ENCODE measurements around the gene HES6. TPM values are rescaled to one million over a fixed set of nuclear protein-coding genes. Genes with fewer than 3 reads are reported as not detected.

HES6 gene
- total RNA-seq, 1 donor from 2014 or later = 8.6 TPM

DNA sequence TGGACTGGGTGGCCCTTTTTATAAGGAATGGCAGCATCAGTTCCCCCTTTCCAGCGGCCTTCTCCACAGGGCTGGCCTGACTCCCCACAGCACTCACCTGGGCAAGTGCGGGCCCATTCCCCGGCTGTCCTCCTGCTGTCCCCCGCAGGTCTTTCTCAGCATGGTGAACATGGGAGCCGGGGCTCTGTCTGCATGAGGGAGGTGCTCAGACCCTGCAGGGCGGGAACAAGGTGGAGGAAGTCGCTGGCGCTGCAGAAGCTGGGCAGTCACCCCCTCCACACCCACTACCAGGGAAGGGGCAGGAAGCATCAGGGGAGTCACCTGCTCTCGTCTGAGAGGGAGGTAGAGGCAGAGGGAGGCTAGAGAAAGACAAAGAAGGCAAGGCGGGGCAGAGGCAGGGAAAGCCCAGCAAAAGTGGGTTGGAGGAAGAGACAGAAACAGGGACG, 12.2 kb downstream of the HES6 start:
- no peak overlapping the region for H3K27ac ChIP-seq
- TF ChIP-seq POLR2A (IDR thresholded peaks at IDR 0.05) = no peak
- no peak for TF ChIP-seq POLR2AphosphoS5 (IDR thresholded peaks at IDR 0.05; ENCODE audit: insufficient read depth in 1 of 2, low read depth in 1 of 2)
- TF ChIP-seq, protein P1, sequence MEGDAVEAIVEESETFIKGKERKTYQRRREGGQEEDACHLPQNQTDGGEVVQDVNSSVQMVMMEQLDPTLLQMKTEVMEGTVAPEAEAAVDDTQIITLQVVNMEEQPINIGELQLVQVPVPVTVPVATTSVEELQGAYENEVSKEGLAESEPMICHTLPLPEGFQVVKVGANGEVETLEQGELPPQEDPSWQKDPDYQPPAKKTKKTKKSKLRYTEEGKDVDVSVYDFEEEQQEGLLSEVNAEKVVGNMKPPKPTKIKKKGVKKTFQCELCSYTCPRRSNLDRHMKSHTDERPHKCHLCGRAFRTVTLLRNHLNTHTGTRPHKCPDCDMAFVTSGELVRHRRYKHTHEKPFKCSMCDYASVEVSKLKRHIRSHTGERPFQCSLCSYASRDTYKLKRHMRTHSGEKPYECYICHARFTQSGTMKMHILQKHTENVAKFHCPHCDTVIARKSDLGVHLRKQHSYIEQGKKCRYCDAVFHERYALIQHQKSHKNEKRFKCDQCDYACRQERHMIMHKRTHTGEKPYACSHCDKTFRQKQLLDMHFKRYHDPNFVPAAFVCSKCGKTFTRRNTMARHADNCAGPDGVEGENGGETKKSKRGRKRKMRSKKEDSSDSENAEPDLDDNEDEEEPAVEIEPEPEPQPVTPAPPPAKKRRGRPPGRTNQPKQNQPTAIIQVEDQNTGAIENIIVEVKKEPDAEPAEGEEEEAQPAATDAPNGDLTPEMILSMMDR (IDR thresholded peaks at IDR 0.05) = no peak
- no peaks in the 10 kb centered on the region for H3K27me3 ChIP-seq
- H3K4me1 ChIP-seq = peaks cover 7% of the 10 kb centered on the region
- H3K36me3 ChIP-seq = no peaks in the 10 kb centered on the region
- intact Hi-C loops (cut with DNase I) = no loop called here
- no peak overlapping the region for H3K4me3 ChIP-seq
- no peaks in the 10 kb centered on the region for H3K9me3 ChIP-seq
- DNase-seq (ENCODE audit: extremely low spot score in 2 of 2) = no peak

DNA sequence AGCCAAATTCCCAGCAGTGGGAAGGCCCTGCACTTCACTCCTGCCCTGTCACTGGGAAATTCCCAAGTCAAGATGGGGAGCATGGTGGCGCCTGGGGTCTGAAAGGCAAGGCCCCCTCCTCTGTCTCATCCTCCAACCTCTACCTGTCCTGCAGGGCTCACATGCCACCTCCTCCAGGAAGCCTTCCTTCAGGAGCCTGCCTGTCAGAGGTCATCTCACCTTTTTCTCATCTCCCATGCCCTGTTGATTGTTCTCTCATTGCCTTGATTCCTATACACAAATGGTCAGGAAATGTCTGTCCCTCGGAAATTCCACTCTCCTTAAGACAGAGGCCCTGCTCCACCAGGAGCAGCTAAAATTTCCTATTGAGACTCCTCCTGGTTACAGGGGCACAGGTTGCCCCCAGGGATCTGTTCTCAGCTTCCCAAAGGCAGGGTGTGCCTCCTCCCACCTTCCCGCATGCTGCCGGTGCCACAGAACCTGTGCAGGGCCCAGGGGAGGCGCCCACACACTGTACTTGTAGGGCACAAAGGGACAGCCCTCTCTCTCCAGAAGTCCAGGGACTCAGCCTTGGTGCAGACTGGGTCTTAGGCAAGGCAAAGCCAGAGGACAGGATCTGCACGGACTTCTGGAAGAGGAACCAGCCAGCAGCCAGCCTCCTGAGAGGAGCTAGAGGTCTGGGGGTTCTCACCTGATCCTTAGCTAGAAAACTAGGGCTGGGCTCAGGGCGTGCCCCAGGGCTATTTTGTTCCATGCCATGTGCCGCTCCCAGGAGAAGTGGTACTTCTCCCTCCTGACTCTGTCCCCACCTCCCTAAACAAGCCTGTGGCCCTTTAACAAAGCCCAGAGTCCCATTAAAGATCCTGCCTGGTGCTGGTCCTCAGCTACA, 12.9 kb downstream of the HES6 start:
- TF ChIP-seq POLR2AphosphoS5 (IDR thresholded peaks at IDR 0.05; ENCODE audit: insufficient read depth in 1 of 2, low read depth in 1 of 2) (no peak), POLR2A (IDR thresholded peaks at IDR 0.05) (no peak)
- TF ChIP-seq, protein P1 (IDR thresholded peaks at IDR 0.05) = no peak
- no peak overlapping the region for H3K27ac ChIP-seq
- intact Hi-C loops (cut with DNase I) = no loop called here
- no peak overlapping the region for H3K4me3 ChIP-seq
- no peak for DNase-seq (ENCODE audit: extremely low spot score in 2 of 2)
- H3K9me3 ChIP-seq = no peaks in the 10 kb centered on the region
- H3K4me1 ChIP-seq = peaks cover 7% of the 10 kb centered on the region
- H3K27me3 ChIP-seq = no peaks in the 10 kb centered on the region
- H3K36me3 ChIP-seq = no peaks in the 10 kb centered on the region

DNA sequence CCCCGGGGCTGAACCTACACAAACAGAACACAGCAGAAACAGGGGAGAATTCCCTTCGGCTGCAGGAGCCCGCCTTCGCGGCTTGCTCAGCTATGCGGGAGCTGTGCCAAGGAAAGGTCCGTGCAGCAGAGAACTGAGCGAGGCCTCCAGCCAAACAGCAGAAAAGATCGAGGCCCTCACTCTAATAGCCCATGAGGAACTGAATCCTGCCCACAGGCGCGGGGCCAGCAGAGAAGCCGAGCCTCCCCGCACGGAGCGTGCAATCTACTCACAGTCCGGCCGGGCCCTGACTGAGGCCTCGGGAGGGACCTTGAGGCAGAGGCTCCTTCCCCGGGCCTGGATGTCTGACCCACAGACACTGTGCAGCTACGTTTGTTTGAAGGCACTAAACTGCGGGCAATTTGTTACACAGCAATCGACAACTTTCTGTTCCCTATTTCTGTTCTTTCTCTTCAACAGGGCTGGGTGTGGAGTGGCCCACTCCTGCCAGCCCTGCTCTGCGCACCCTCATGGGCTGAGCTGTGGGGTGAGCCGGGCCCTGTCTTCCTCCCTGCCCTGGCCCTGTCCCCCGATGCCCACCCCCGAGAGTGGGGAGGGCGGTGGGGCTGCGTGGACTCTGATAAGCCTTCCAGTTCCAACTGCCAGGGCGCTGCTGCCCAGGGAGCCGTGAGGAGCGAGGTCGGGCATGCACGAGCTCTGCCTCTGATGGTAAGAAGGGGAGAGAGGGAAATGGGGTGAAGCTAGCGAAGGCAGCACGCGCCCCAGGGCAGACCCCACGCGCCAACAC, 13.7 kb downstream of the HES6 start:
- Histone ChIP-seq H3K27ac (no peak overlapping the region), H3K4me1 (peaks cover 3% of the 10 kb centered on the region), H3K36me3 (no peaks in the 10 kb centered on the region), H3K4me3 (no peak overlapping the region), H3K9me3 (no peaks in the 10 kb centered on the region), H3K27me3 (no peaks in the 10 kb centered on the region)
- no peak for TF ChIP-seq POLR2AphosphoS5 (IDR thresholded peaks at IDR 0.05; ENCODE audit: insufficient read depth in 1 of 2, low read depth in 1 of 2)
- TF ChIP-seq, protein P1 (IDR thresholded peaks at IDR 0.05) = no peak
- no peak for TF ChIP-seq POLR2A (IDR thresholded peaks at IDR 0.05)
- intact Hi-C loops (cut with DNase I) = no loop called here
- no peak for DNase-seq (ENCODE audit: extremely low spot score in 2 of 2)

DNA sequence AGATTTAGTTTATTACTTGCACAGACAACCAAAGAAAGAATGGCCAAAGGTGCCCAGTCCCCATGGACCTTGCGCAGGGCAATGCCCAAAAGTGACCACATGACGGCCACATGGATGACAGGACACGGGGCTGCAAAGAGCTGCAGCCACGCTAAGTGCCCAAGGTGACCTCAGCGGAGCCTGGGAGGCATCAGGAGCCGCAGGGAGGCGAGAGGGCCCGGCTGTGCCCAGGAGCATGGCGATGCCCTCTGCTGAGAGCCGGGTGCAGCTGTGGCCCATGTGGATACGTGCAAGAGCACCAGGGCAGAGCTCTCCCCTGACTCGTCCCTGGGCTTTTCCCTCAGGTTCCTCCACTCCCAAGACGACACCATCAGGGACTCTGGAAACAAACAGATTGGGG, 14.7 kb downstream of the HES6 start:
- no peak for TF ChIP-seq POLR2A (IDR thresholded peaks at IDR 0.05)
- no peak for TF ChIP-seq POLR2AphosphoS5 (IDR thresholded peaks at IDR 0.05; ENCODE audit: insufficient read depth in 1 of 2, low read depth in 1 of 2)
- TF ChIP-seq, protein P1 (IDR thresholded peaks at IDR 0.05) = no peak
- Histone ChIP-seq H3K9me3 (no peaks in the 10 kb centered on the region), H3K27ac (no peak overlapping the region), H3K4me1 (no peaks in the 10 kb centered on the region), H3K36me3 (no peaks in the 10 kb centered on the region), H3K4me3 (no peak overlapping the region), H3K27me3 (no peaks in the 10 kb centered on the region)
- DNase-seq (ENCODE audit: extremely low spot score in 2 of 2) = no peak
- intact Hi-C loops (cut with DNase I) = no loop called here

Data from vagina (tissue), 2 donors.